ENCODE results near the gene ARMH4.
A peak's percentile ranks its signal among the peaks of the same experiment; 100 is the strongest.

ARMH4 gene

GRCh38 chr14:58198086-58198485 lies 46.1 kb upstream of the ARMH4 start:
- H3K4me1 ChIP-seq = peaks cover 3% of the 10 kb centered on the region
- no peak overlapping the region for H3K27ac ChIP-seq
- H3K4me3 ChIP-seq (ENCODE audit: low read depth, low read length) = no peak overlapping the region
- no peak overlapping the region for H3K9ac ChIP-seq
- no peaks in the 10 kb centered on the region for H3K27me3 ChIP-seq (ENCODE audit: control insufficient read depth, insufficient read depth, low read length)
- H3K4me2 ChIP-seq (ENCODE audit: low read length) = no peak overlapping the region
- H3K36me3 ChIP-seq (ENCODE audit: control insufficient read depth, insufficient read depth, low read length) = no peaks in the 10 kb centered on the region
- no peak for TF ChIP-seq CTCF (IDR thresholded peaks at IDR 0.05)
- peaks cover 10% of the 10 kb centered on the region for H3K79me2 ChIP-seq
- H3K9me3 ChIP-seq (ENCODE audit: control insufficient read depth, low read length) = no peaks in the 10 kb centered on the region
- H2AFZ ChIP-seq = no peak overlapping the region

- no peaks in the 10 kb centered on the region for H3K9me3 ChIP-seq (ENCODE audit: control insufficient read depth, low read length)
- no peak overlapping the region for H3K27ac ChIP-seq
- peaks cover 7% of the 10 kb centered on the region for H3K79me2 ChIP-seq
- H3K27me3 ChIP-seq (ENCODE audit: control insufficient read depth, insufficient read depth, low read length) = no peaks in the 10 kb centered on the region
- no peak overlapping the region for H3K4me3 ChIP-seq (ENCODE audit: low read depth, low read length)
- no peak overlapping the region for H3K9ac ChIP-seq
- TF ChIP-seq CTCF (IDR thresholded peaks at IDR 0.05) = no peak
- H2AFZ ChIP-seq = no peak overlapping the region
- peaks cover 3% of the 10 kb centered on the region for H3K4me1 ChIP-seq
- H3K4me2 ChIP-seq (ENCODE audit: low read length) = no peak overlapping the region
- no peaks in the 10 kb centered on the region for H3K36me3 ChIP-seq (ENCODE audit: control insufficient read depth, insufficient read depth, low read length)
Observed at GRCh38 chr14:58196198-58196597, 44.2 kb upstream of the ARMH4 start.

- Histone ChIP-seq H3K9me3 (ENCODE audit: control insufficient read depth, low read length) (no peaks in the 10 kb centered on the region), H3K36me3 (ENCODE audit: control insufficient read depth, insufficient read depth, low read length) (no peaks in the 10 kb centered on the region), H3K4me2 (ENCODE audit: low read length) (no peak overlapping the region), H3K79me2 (no peaks in the 10 kb centered on the region), H3K4me1 (no peaks in the 10 kb centered on the region), H3K4me3 (ENCODE audit: low read depth, low read length) (no peak overlapping the region), H3K27me3 (ENCODE audit: control insufficient read depth, insufficient read depth, low read length) (no peaks in the 10 kb centered on the region), H2AFZ (no peak overlapping the region), H3K27ac (no peak overlapping the region), H3K9ac (no peak overlapping the region)
- TF ChIP-seq CTCF (IDR thresholded peaks at IDR 0.05) = no peak
Observed at GRCh38 chr14:58193542-58193941, 41.5 kb upstream of the ARMH4 start.

GRCh38 chr14:58191763-58192601 lies 40.0 kb upstream of the ARMH4 start:
- Histone ChIP-seq H3K27me3 (ENCODE audit: control insufficient read depth, insufficient read depth, low read length) (no peaks in the 10 kb centered on the region), H3K36me3 (ENCODE audit: control insufficient read depth, insufficient read depth, low read length) (no peaks in the 10 kb centered on the region), H3K9ac (no peak overlapping the region), H3K4me1 (no peaks in the 10 kb centered on the region), H3K79me2 (no peaks in the 10 kb centered on the region), H2AFZ (peak overlapping the region; percentile 55), H3K9me3 (ENCODE audit: control insufficient read depth, low read length) (no peaks in the 10 kb centered on the region), H3K27ac (no peak overlapping the region), H3K4me3 (ENCODE audit: low read depth, low read length) (no peak overlapping the region), H3K4me2 (ENCODE audit: low read length) (no peak overlapping the region)
- no peak for TF ChIP-seq CTCF (IDR thresholded peaks at IDR 0.05)

- Histone ChIP-seq H3K9me3 (ENCODE audit: control insufficient read depth, low read length) (no peaks in the 10 kb centered on the region), H3K36me3 (ENCODE audit: control insufficient read depth, insufficient read depth, low read length) (no peaks in the 10 kb centered on the region), H3K4me1 (no peaks in the 10 kb centered on the region), H3K27ac (no peak overlapping the region), H3K4me2 (ENCODE audit: low read length) (no peak overlapping the region), H3K79me2 (no peaks in the 10 kb centered on the region), H3K9ac (no peak overlapping the region), H2AFZ (no peak overlapping the region), H3K27me3 (ENCODE audit: control insufficient read depth, insufficient read depth, low read length) (no peaks in the 10 kb centered on the region), H3K4me3 (ENCODE audit: low read depth, low read length) (no peak overlapping the region)
- TF ChIP-seq CTCF (IDR thresholded peaks at IDR 0.05) = no peak
Observed at GRCh38 chr14:58189176-58189575, 37.2 kb upstream of the ARMH4 start.

All from parathyroid adenoma (tissue), 2 donors.